Endothelial cell of umbilical vein (primary cell): ENCODE results near the gene SLC19A1. TPM values are rescaled to one million over a fixed set of nuclear protein-coding genes. Genes with fewer than 3 reads are reported as not detected.

Source experiments
- BruUV-seq: library from RNA; stranded (reverse); fragments of 400-500 nt; replicated peaks from 2 replicates; lab custom pipeline; 2021; lab: Mats Ljungman, UMichigan
- CTCF ChIA-PET: fragments of 300-600, 350-600 bp; sonication (Branson Sonifier 250); formaldehyde crosslinking; loops from one replicate; lab custom pipeline; 2021; ENCODE audit warnings: antibody characterized with exemption, inconsistent platforms; lab: Charles Lee
- POLR2A ChIA-PET: fragments of 300-600, 350-600 bp; sonication (Branson Sonifier 250); formaldehyde crosslinking; loops from one replicate; lab custom pipeline; 2021; ENCODE audit warnings: antibody characterized with exemption, inconsistent platforms; lab: Charles Lee
- DNase-seq: peaks from one replicate; pipeline ENCODE4 v3.0.0-alpha.2; 2011; ENCODE audit warnings: low read depth, low spot score
- FAIRE-seq: peaks from 2 replicates; lab custom pipeline; 2011; peaks lifted over from hg19 to GRCh38; lab: Jason Lieb, UNC
- H2AFZ ChIP-seq: 2 replicates; pipeline ENCODE4 v1.6.0; 2012; ENCODE audit warnings: low read depth, low read length, control low read depth, inconsistent platforms
- H3K27ac ChIP-seq: 2 replicates; pipeline ENCODE4 v1.5.1; 2011; ENCODE audit warnings: low read depth, mild to moderate bottlenecking, control low read depth, low read length, moderate library complexity; ENCODE audit not compliant: insufficient read depth
- H3K27me3 ChIP-seq, 2 experiments: 2 replicates each; pipeline versions ENCODE4 v1.6.0 to v1.6.1; 2011; ENCODE audit warnings: low read length in 2 of 2, mixed read lengths in 1 of 2; ENCODE audit not compliant: control insufficient read depth in 2 of 2, insufficient read depth in 2 of 2
- H3K36me3 ChIP-seq, 2 experiments: 2 replicates in 1 of 2; 3 replicates in 1 of 2; pipeline ENCODE4 v1.5.1; 2011; ENCODE audit warnings: low read length in 2 of 2, mild to moderate bottlenecking in 1 of 2, moderate library complexity in 1 of 2; ENCODE audit not compliant: control insufficient read depth in 2 of 2, insufficient read depth in 2 of 2; ENCODE audit errors: extremely low read depth in 1 of 2
- H3K4me1 ChIP-seq: 3 replicates; pipeline ENCODE4 v1.5.1; 2011; ENCODE audit warnings: mild to moderate bottlenecking, low read length; ENCODE audit not compliant: control insufficient read depth, insufficient read depth; ENCODE audit errors: extremely low read depth
- H3K4me2 ChIP-seq: 2 replicates; pipeline ENCODE4 v1.6.1; 2011; ENCODE audit warnings: low read length, control low read depth, mixed read lengths; ENCODE audit not compliant: insufficient read depth
- H3K4me3 ChIP-seq, 3 experiments: fragments of 200-600 bp in 1 of 3; sonication (generic), shearing (Covaris generic) in 1 of 3; replicated peaks in 1 of 3; 2 replicates each; pipeline ENCODE4 v1.5.1; 2011 to 2016; ENCODE audit warnings: control low read depth in 3 of 3, low read length in 3 of 3, mild to moderate bottlenecking in 2 of 3, inconsistent platforms in 1 of 3, low read depth in 1 of 3, moderate library complexity in 1 of 3; ENCODE audit not compliant: insufficient read depth in 1 of 3
- H3K79me2 ChIP-seq: 2 replicates; pipeline ENCODE4 v1.6.0; 2012; ENCODE audit warnings: low read length, inconsistent platforms; ENCODE audit not compliant: control insufficient read depth, insufficient read depth
- H3K9ac ChIP-seq: replicated peaks from 2 replicates; pipeline ENCODE3; 2011; ENCODE audit warnings: low read length, control low read depth; ENCODE audit not compliant: insufficient read depth; ENCODE audit errors: extremely low read depth
- H3K9me1 ChIP-seq: replicated peaks from 3 replicates; pipeline ENCODE4 v1.6.0; 2011; ENCODE audit warnings: mild to moderate bottlenecking, low read length; ENCODE audit not compliant: control insufficient read depth, insufficient read depth; ENCODE audit errors: extremely low read depth
- H3K9me3 ChIP-seq: replicated peaks from 2 replicates; pipeline ENCODE4 v1.5.1; 2012; ENCODE audit warnings: low read length, inconsistent platforms; ENCODE audit not compliant: control insufficient read depth, insufficient read depth
- H4K20me1 ChIP-seq: replicated peaks from 2 replicates; pipeline ENCODE3; 2011; ENCODE audit warnings: mild to moderate bottlenecking, low read length; ENCODE audit not compliant: control insufficient read depth, insufficient read depth; ENCODE audit errors: extremely low read depth
- CTCF ChIP-seq, 2 donors: IDR thresholded peaks; 1 replicate in 1 of 2; 2 replicates in 1 of 2; pipeline ENCODE4 v1.5.1; 2011; ENCODE audit warnings: low read length in 2 of 2, mild to moderate bottlenecking in 2 of 2, moderate library complexity in 2 of 2, control low read depth in 1 of 2, inconsistent platforms in 1 of 2, low read depth in 1 of 2; ENCODE audit not compliant: insufficient read depth in 1 of 2; ENCODE audit errors: extremely low read depth in 1 of 2
- EZH2 ChIP-seq: IDR thresholded peaks from 2 replicates; pipeline ENCODE4 v1.6.1; 2012; ENCODE audit warnings: borderline replicate concordance, low read depth, mild to moderate bottlenecking, moderate library complexity, low read length, inconsistent platforms; ENCODE audit not compliant: severe bottlenecking
- FOS ChIP-seq: IDR thresholded peaks from 2 replicates; pipeline ENCODE4 v1.6.1; 2011; ENCODE audit warnings: mild to moderate bottlenecking, low read length, moderate library complexity, borderline replicate concordance; ENCODE audit not compliant: insufficient read depth
- GATA2 ChIP-seq: IDR thresholded peaks from 2 replicates; pipeline ENCODE4 v1.7.0; 2011; ENCODE audit warnings: low read depth, mild to moderate bottlenecking, moderate library complexity, mixed read lengths, low read length; ENCODE audit not compliant: insufficient read length, insufficient read depth
- JUN ChIP-seq: IDR thresholded peaks from 2 replicates; pipeline ENCODE4 v1.6.1; 2011; ENCODE audit warnings: borderline replicate concordance, low read depth; ENCODE audit not compliant: insufficient read length, insufficient read depth
- MYC ChIP-seq: IDR thresholded peaks from one replicate; pipeline ENCODE4 v1.6.1; 2011; ENCODE audit warnings: mild to moderate bottlenecking, low read depth, low read length
- POLR2A ChIP-seq: IDR thresholded peaks from 2 replicates; pipeline ENCODE4 v1.6.1; 2012; ENCODE audit warnings: low read depth, mild to moderate bottlenecking, control low read depth, low read length
- POLR2AphosphoS5 ChIP-seq: IDR thresholded peaks from 2 replicates; pipeline ENCODE4 v1.6.1; 2012; ENCODE audit warnings: low read depth, mild to moderate bottlenecking, control low read depth, low read length, moderate library complexity; ENCODE audit not compliant: insufficient read depth
- dilution Hi-C: fragments of 300-500 bp; cut with MboI; formaldehyde crosslinking; loops from one replicate; pipeline ENCODE4 v1.15.0; 2019; ENCODE audit warnings: low sequenced_read_pairs; ENCODE audit not compliant: extremely low pct_ligation_motif_present
- intact Hi-C: fragments of 100-400 bp; cut with micrococcal nuclease; formaldehyde crosslinking; loops from one replicate; pipeline ENCODE4 v1.10.0; 2022
- polyA plus RNA-seq, 4 experiments: library from polyadenylated mRNA; depleted of rRNA in 3 of 4; stranded (reverse) in 3 of 4; unstranded in 1 of 4; fragments of >200 nt; gene quantifications; 2 replicates each; pipeline versions ENCODE4 v1.2.1 to v1.2.3, GENCODE V29; 2011 to 2012; ENCODE audit warnings: missing spikeins in 1 of 4
- total RNA-seq: library from RNA; stranded (reverse); gene quantifications from 2 replicates; pipeline ENCODE4 v1.2.3, GENCODE V29; 2021
- TF ChIP-seq, protein P1 (sequence below): IDR thresholded peaks from 2 replicates; pipeline ENCODE4 v1.6.1; 2011; ENCODE audit not compliant: insufficient read depth, insufficient read length

SLC19A1 gene
- total and polyA plus RNA-seq, 2 donors (not counting 3 experiments of a cell fraction or from before 2014, with no cell fraction given) = 36.3 to 54.6 TPM

DNA sequence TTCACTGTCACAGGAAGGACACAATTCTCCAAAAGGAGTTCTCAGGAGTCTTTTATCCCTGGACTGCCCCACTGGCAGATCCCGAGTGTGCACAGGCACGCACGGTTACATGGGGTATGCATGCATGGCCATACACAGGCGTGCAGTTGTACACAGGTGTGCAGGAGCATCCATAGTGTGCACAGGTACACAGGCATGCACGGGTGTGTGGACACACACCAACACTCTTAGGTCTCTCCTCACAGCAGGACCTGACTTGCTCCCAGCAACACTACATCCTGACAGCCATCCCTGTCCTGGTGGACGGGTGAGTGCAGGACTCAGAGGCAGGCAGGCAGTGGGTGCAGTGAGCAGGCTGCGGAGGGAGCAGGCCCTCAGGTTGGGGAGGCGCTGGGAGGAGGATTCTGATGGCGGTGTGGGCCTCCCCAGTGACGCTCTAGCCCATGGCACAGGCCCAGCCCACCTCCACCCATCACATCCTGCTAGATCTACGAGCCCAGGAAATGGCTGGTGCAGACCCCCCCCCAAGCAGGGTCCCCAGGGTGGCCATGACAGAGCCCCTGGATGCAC lies 28.4 kb downstream of the SLC19A1 start:
- BruUV-seq = no TSS peak
- dilution Hi-C loops (no loop called here), intact Hi-C loops (no loop called here)
- TF ChIP-seq CTCF (IDR thresholded peaks at IDR 0.05; ENCODE audit: extremely low read depth in 1 of 2, insufficient read depth in 1 of 2, low read depth in 1 of 2, low read length in 2 of 2) = no peak
- TF ChIP-seq EZH2 = no peak
- no peak for TF ChIP-seq GATA2
- TF ChIP-seq, protein P1, sequence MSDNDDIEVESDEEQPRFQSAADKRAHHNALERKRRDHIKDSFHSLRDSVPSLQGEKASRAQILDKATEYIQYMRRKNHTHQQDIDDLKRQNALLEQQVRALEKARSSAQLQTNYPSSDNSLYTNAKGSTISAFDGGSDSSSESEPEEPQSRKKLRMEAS = no peak
- no peak for TF ChIP-seq FOS
- no peak for TF ChIP-seq JUN
- TF ChIP-seq POLR2A = no peak
- no peak for TF ChIP-seq POLR2AphosphoS5
- TF ChIP-seq MYC = no peak
- Histone ChIP-seq H3K79me2 (peaks cover 3% of the 10 kb centered on the region), H2AFZ (no peak overlapping the region), H3K27ac (no peak overlapping the region), H3K4me1 (peaks cover 16% of the 10 kb centered on the region), H3K4me3 (no peak overlapping the region), H3K9me1 (no peaks in the 10 kb centered on the region), H3K4me2 (no peak overlapping the region), H4K20me1 (no peaks in the 10 kb centered on the region), H3K36me3 (peaks cover 4 to 19% of the 10 kb centered on the region in 2 experiments), H3K27me3 (no peaks in the 10 kb centered on the region), H3K9me3 (no peaks in the 10 kb centered on the region), H3K9ac (no peak overlapping the region)
- CTCF ChIA-PET = no interaction called here
- FAIRE-seq = no peak
- DNase-seq = no peak
- POLR2A ChIA-PET = no interaction called here
